Activated T-cell treated with anti-CD3 and anti-CD28 coated beads for 24 hours (primary cell): ENCODE data around the gene RAB40AL.

Experiments used
- DNase-seq: peaks from one replicate; pipeline ENCODE4 v3.0.0-alpha.2; 2020; ENCODE audit warnings: low read depth

RAB40AL gene

GRCh38 chrX:102983205-102983604 is 46.1 kb downstream of the RAB40AL start:
- DNase-seq = no peak

GRCh38 chrX:102985192-102985591 is 48.1 kb downstream of the RAB40AL start:
- DNase-seq = no peak
